ENCODE results near the gene ATXN7L1. TPM values are rescaled to one million over a fixed set of nuclear protein-coding genes. Genes with fewer than 3 reads are reported as not detected.

Gene ATXN7L1
- total and polyA plus RNA-seq, 2 of the 8 experiments (the other 6 are each of a cell fraction or from before 2014, with no cell fraction given), result 14.3 to 34.0 TPM

DNA sequence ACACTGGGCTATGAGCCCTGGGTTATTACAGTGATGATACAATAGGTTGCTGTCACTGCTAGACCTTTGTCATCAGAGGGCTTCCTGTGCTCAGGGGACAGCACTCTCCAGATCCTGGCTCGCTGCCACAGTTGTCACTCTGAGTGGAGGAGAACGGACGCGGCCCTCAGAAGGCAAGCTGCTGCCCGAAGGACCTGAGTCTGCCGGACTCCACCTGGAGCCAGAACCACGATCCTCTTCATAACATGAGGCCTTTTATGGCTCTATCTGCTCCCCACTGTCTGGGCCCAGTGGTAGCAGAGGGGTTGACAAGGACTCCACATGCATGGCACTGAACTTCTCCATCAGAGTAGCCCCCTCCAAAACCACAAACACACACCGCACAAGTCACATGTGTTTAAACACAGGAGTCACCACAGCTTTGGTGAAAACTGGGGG lies 200.4 kb downstream of the ATXN7L1 start:
- no peaks in the 10 kb centered on the region for H3K79me2 ChIP-seq (ENCODE audit: control insufficient read depth in 1 of 2, insufficient read depth in 2 of 2, low read length in 2 of 2)
- H3K23ac ChIP-seq (ENCODE audit: insufficient read length), result no peak overlapping the region
- TF ChIP-seq EGR1 (IDR thresholded peaks at IDR 0.05; ENCODE audit: borderline replicate concordance, low read depth, low read length) (no peak), SUZ12 (IDR thresholded peaks at IDR 0.05; ENCODE audit: low read length) (no peak)
- no peak overlapping the region for H2AK5ac ChIP-seq (ENCODE audit: low read depth, low read length)
- H3K14ac ChIP-seq (ENCODE audit: insufficient read length), result no peak overlapping the region
- no peak overlapping the region for H3K4me2 ChIP-seq (ENCODE audit: insufficient read depth in 1 of 2, low read depth in 2 of 2, low read length in 2 of 2)
- H3K4me1 ChIP-seq (replicated peaks in 1 of 4; ENCODE audit: control insufficient read depth in 3 of 4, insufficient read depth in 4 of 4, low read length in 3 of 4), result peaks cover 10 to 28% (median 17%) of the 10 kb centered on the region in 4 experiments
- no peaks in the 10 kb centered on the region for H3K9me3 ChIP-seq (ENCODE audit: insufficient read depth in 2 of 2, low read depth in 1 of 2, low read length in 1 of 2)
- H3K27ac ChIP-seq (ENCODE audit: low read depth, low read length), result 0 out of 2 replicates have a peak overlapping the region, but pooled peaks have one; percentile 5
- no peaks in the 10 kb centered on the region for H3K23me2 ChIP-seq (ENCODE audit: low read depth, low read length)
- H2BK15ac ChIP-seq (ENCODE audit: low read length), result no peak overlapping the region
- no peaks in the 10 kb centered on the region for H3K27me3 ChIP-seq (replicated peaks in 1 of 4; ENCODE audit: control insufficient read depth in 3 of 4, extremely low read depth in 1 of 4, insufficient read depth in 3 of 4, low read length in 3 of 4)
- no peak overlapping the region; a peak in 1 of 7 replicates for H3K9ac ChIP-seq (replicated peaks in 1 of 4; ENCODE audit: extremely low read depth in 1 of 4, low read depth in 3 of 4, low read length in 3 of 4)
- peak overlapping the region; percentile 37 for H4K91ac ChIP-seq (replicated peaks; ENCODE audit: insufficient read length, low read length)
- CTCF ChIA-PET (ENCODE audit: partially characterized antibody), result interaction anchor here (0.6 to 2.0 kb wide), 6 partner anchors 13 to 1619 kb away, joined by 3 to 11 read pairs (median 4); no protein-coding TSS in a partner anchor
- peak overlapping the region; percentile 64; the same call in 1 of the 2 replicates for H2BK5ac ChIP-seq (ENCODE audit: low read depth, low read length)
- peak overlapping the region; percentile 21; the same call in 1 of the 2 replicates for H3K18ac ChIP-seq (ENCODE audit: extremely low read depth, low read length)
- no peak overlapping the region for H2AFZ ChIP-seq (ENCODE audit: low read length)
- no peaks in the 10 kb centered on the region for H4K20me1 ChIP-seq (replicated peaks in 1 of 2; ENCODE audit: control insufficient read depth in 1 of 2, insufficient read depth in 2 of 2, low read length in 2 of 2)
- no peaks in the 10 kb centered on the region; the same call in 1 of the 2 replicates for H3K79me1 ChIP-seq (ENCODE audit: low read depth, low read length)
- FAIRE-seq (no peak), DNase-seq (ENCODE audit: low read depth in 1 of 2, low spot score in 2 of 2) (no peak)
- WGBS, 2 experiments (ENCODE audit: extremely low coverage in 1 of 2, insufficient coverage in 1 of 2, insufficient read length in 1 of 2, insufficient replicate concordance in 2 of 2, low coverage in 1 of 2, low lambda C conversion rate in 2 of 2, missing lambda C conversion rate in 1 of 2), result 88% methylated on average over 8 of the region's 8 CpGs; no CpG with 5 or more reads in 1 of the 2 experiments
- 0 out of 2 replicates have a peak overlapping the region, but pooled peaks have one; percentile 32 for H2BK12ac ChIP-seq (ENCODE audit: low read depth, low read length)
- peak overlapping the region; percentile 88 for H3K4ac ChIP-seq (replicated peaks; ENCODE audit: insufficient read length, low read depth, low read length)
- no peak overlapping the region for H3K4me3 ChIP-seq (ENCODE audit: extremely low read depth in 1 of 4, insufficient read depth in 2 of 4, low read depth in 3 of 4, low read length in 4 of 4)
- POLR2A ChIA-PET (ENCODE audit: partially characterized antibody), result no interaction called here
- H4K8ac ChIP-seq (ENCODE audit: extremely low read depth, insufficient read depth, low read length), result no peak overlapping the region
- H3K56ac ChIP-seq (replicated peaks; ENCODE audit: insufficient read length, low read depth, low read length), result no peak overlapping the region
- 0 out of 2 replicates have a peak overlapping the region, but pooled peaks have one; percentile 51 for H2BK20ac ChIP-seq (ENCODE audit: low read length)
- H3K36me3 ChIP-seq (ENCODE audit: control insufficient read depth in 2 of 4, insufficient read depth in 4 of 4, low read length in 3 of 4), result no peaks in the 10 kb centered on the region
- peak overlapping the region; percentile 57 for H2BK120ac ChIP-seq (replicated peaks; ENCODE audit: low read depth, low read length)
- H4K5ac ChIP-seq (ENCODE audit: insufficient read length, low read depth, low read length), result no peak overlapping the region

Measured in H1 (cell line).